PC-9 (cell line): ENCODE results near the gene DOK3. TPM values are rescaled to one million over a fixed set of nuclear protein-coding genes. Genes with fewer than 3 reads are reported as not detected.

Experiments used
- BruUV-seq: library from RNA; stranded (reverse); fragments of 400-500 nt; replicated peaks from 2 replicates; lab custom pipeline; 2021; lab: Mats Ljungman, UMichigan
- CTCF ChIA-PET: fragments of 300-600 bp; sonication (Branson Sonifier 250); formaldehyde crosslinking; loops from one replicate; lab custom pipeline; 2022; ENCODE audit warnings: antibody characterized with exemption; lab: Charles Lee
- POLR2A ChIA-PET: fragments of 300-600 bp; sonication (Branson Sonifier 250); formaldehyde crosslinking; loops from one replicate; lab custom pipeline; 2022; ENCODE audit warnings: antibody characterized with exemption; ENCODE audit not compliant: unreplicated experiment; lab: Charles Lee
- DNase-seq, 2 experiments: peaks; one replicate each; pipeline versions ENCODE4 v3.0.0 to v3.0.0-alpha.2; 2015 to 2022; ENCODE audit warnings: mixed read lengths in 1 of 2
- H2AFZ ChIP-seq: fragments of 200-600 bp; sonication (generic); 2 replicates; pipeline ENCODE4 v1.8.1; 2017; ENCODE audit warnings: antibody characterized with exemption
- H3F3A ChIP-seq: fragments of 200-600 bp; sonication (generic); 2 replicates; pipeline ENCODE4 v1.8.1; 2017; ENCODE audit warnings: antibody characterized with exemption, mild to moderate bottlenecking, low read depth; ENCODE audit not compliant: insufficient read depth
- H3K27ac ChIP-seq: fragments of 200-600 bp; sonication (generic); 2 replicates; pipeline ENCODE4 v1.6.1; 2016; ENCODE audit warnings: mixed run types
- H3K27me3 ChIP-seq: fragments of 200-600 bp; sonication (generic); 2 replicates; pipeline ENCODE4 v1.6.1; 2016; ENCODE audit warnings: low read depth, mixed run types; ENCODE audit not compliant: insufficient read depth
- H3K36me3 ChIP-seq: fragments of 200-600 bp; sonication (generic); 2 replicates; pipeline ENCODE4 v1.6.1; 2016; ENCODE audit warnings: low read depth, mixed run types
- H3K4me1 ChIP-seq: fragments of 200-600 bp; sonication (generic); replicated peaks from 2 replicates; pipeline ENCODE4 v1.6.1; 2016; ENCODE audit warnings: mixed run types; ENCODE audit not compliant: insufficient read depth
- H3K4me2 ChIP-seq: fragments of 200-600 bp; sonication (generic); 2 replicates; pipeline ENCODE4 v1.6.1; 2017; ENCODE audit warnings: mixed run types
- H3K4me3 ChIP-seq: fragments of 200-600 bp; sonication (generic); 2 replicates; pipeline ENCODE4 v1.6.1; 2016; ENCODE audit warnings: mixed run types
- H3K79me2 ChIP-seq: fragments of 200-600 bp; sonication (generic); 2 replicates; pipeline ENCODE4 v1.6.1; 2017; ENCODE audit warnings: low read depth, mixed run types
- H3K9me2 ChIP-seq: fragments of 200-600 bp; sonication (generic); 2 replicates; pipeline ENCODE4 v1.8.1; 2017; ENCODE audit warnings: mild to moderate bottlenecking; ENCODE audit not compliant: insufficient read depth
- H3K9me3 ChIP-seq: fragments of 200-600 bp; sonication (generic); 2 replicates; pipeline ENCODE4 v1.8.1; 2016; ENCODE audit warnings: low read depth; ENCODE audit not compliant: insufficient read depth
- H4K20me1 ChIP-seq: fragments of 200-600 bp; sonication (generic); 2 replicates; pipeline ENCODE4 v1.8.1; 2017; ENCODE audit not compliant: insufficient read depth
- CTCF ChIP-seq: fragments of 200-600 bp; sonication (generic); conservative IDR thresholded peaks from 2 replicates; pipeline ENCODE4 v1.6.1; 2017; ENCODE audit warnings: mixed run types, antibody characterized with exemption, mild to moderate bottlenecking, moderate library complexity
- EZH2 ChIP-seq: fragments of 200-600 bp; sonication (generic); IDR thresholded peaks from 2 replicates; pipeline ENCODE4 v1.8.0; 2017; ENCODE audit warnings: antibody characterized with exemption, low read depth
- intact Hi-C: fragments of 100-400 bp; cut with micrococcal nuclease; formaldehyde crosslinking; loops from one replicate; pipeline ENCODE4 v1.10.0; 2022; ENCODE audit not compliant: unreplicated experiment
- total RNA-seq: library from RNA; stranded (reverse); gene quantifications from 2 replicates; pipeline ENCODE4 v1.2.3, GENCODE V29; 2021

The DOK3 gene
- total RNA-seq, 1 experiment from 2014 or later: 12.2 TPM

GRCh38 chr5:177516601-177517568 is 7.3 kb upstream of the DOK3 start, which contains the start of gene DDX41:
Gene DDX41 (minus strand): TSS chr5:177516961. CDS start chr5:177516945, 16 bp downstream.
- Histone ChIP-seq H3F3A (peaks cover 7% of the 10 kb centered on the region; the same call in 1 of the 2 replicates), H3K4me2 (peak within 1 kb of the TSS; percentile 99), H3K27me3 (no peaks in the 10 kb centered on the region), H4K20me1 (no peaks in the 10 kb centered on the region), H2AFZ (peak within 1 kb of the TSS; percentile 82), H3K36me3 (peaks cover 9% of the 10 kb centered on the region), H3K4me1 (peaks cover 18% of the 10 kb centered on the region), H3K9me2 (no peaks in the 10 kb centered on the region), H3K4me3 (peak within 1 kb of the TSS; percentile 93), H3K79me2 (peaks cover 27% of the 10 kb centered on the region), H3K27ac (peak within 1 kb of the TSS; percentile 18), H3K9me3 (no peaks in the 10 kb centered on the region)
- intact Hi-C loops: loop anchor here (1.0 to 5.0 kb wide), 5 partner anchors 20 to 510 kb away; partner anchors contain the start of genes PDLIM7, PRELID1, RAB24 and TMED9
- POLR2A ChIA-PET: interaction anchor here (0.6 to 0.9 kb wide), 3 partner anchors 19 to 133 kb away, joined by 3 to 8 read pairs (median 6); partner anchors contain the start of gene PDLIM7
- peak; percentile 96 to 98 for DNase-seq
- no peak for TF ChIP-seq CTCF
- TF ChIP-seq EZH2: no peak
- no TSS peak for BruUV-seq
- CTCF ChIA-PET: interaction anchor here (1.0 to 1.2 kb wide), 2 partner anchors 29 to 148 kb away, joined by 4 read pairs; no protein-coding TSS in a partner anchor

GRCh38 chr5:177515580-177515979 is 6.0 kb upstream of the DOK3 start:
- Histone ChIP-seq H3K4me2 (peak overlapping the region; percentile 99), H3F3A (peaks cover 7% of the 10 kb centered on the region; the same call in 1 of the 2 replicates), H3K36me3 (peaks cover 5% of the 10 kb centered on the region), H3K27me3 (no peaks in the 10 kb centered on the region), H3K9me3 (no peaks in the 10 kb centered on the region), H3K4me1 (peaks cover 18% of the 10 kb centered on the region), H3K79me2 (peaks cover 27% of the 10 kb centered on the region), H3K27ac (no peak overlapping the region), H2AFZ (no peak overlapping the region), H4K20me1 (no peaks in the 10 kb centered on the region), H3K9me2 (no peaks in the 10 kb centered on the region), H3K4me3 (peak overlapping the region; percentile 93)
- no peak for DNase-seq
- no peak for TF ChIP-seq CTCF
- no peak for TF ChIP-seq EZH2
- ChIA-PET POLR2A (no interaction called here), CTCF (no interaction called here)
- intact Hi-C loops: loop anchor here (5.0 kb wide), 2 partner anchors 213 to 508 kb away; partner anchors contain the start of genes PRELID1, RAB24 and UIMC1
- no TSS peak for BruUV-seq

GRCh38 chr5:177514541-177514940 is 4.9 kb upstream of the DOK3 start:
- peaks cover 17% of the 10 kb centered on the region for H3K4me1 ChIP-seq
- ChIA-PET POLR2A (no interaction called here), CTCF (no interaction called here)
- H4K20me1 ChIP-seq: no peaks in the 10 kb centered on the region
- no peak overlapping the region for H3K27ac ChIP-seq
- peaks cover 7% of the 10 kb centered on the region; the same call in 1 of the 2 replicates for H3F3A ChIP-seq
- H3K27me3 ChIP-seq: no peaks in the 10 kb centered on the region
- H3K4me2 ChIP-seq: no peak overlapping the region
- no TSS peak for BruUV-seq
- H3K79me2 ChIP-seq: peaks cover 24% of the 10 kb centered on the region
- TF ChIP-seq EZH2 (no peak), CTCF (no peak)
- intact Hi-C loops: no loop called here
- no peak overlapping the region for H3K4me3 ChIP-seq
- H3K36me3 ChIP-seq: peaks cover 5% of the 10 kb centered on the region
- no peak overlapping the region for H2AFZ ChIP-seq
- no peaks in the 10 kb centered on the region for H3K9me2 ChIP-seq
- H3K9me3 ChIP-seq: no peaks in the 10 kb centered on the region
- DNase-seq: no peak
